ENCODE results near the gene ZNF438.

Gene ZNF438

DNA sequence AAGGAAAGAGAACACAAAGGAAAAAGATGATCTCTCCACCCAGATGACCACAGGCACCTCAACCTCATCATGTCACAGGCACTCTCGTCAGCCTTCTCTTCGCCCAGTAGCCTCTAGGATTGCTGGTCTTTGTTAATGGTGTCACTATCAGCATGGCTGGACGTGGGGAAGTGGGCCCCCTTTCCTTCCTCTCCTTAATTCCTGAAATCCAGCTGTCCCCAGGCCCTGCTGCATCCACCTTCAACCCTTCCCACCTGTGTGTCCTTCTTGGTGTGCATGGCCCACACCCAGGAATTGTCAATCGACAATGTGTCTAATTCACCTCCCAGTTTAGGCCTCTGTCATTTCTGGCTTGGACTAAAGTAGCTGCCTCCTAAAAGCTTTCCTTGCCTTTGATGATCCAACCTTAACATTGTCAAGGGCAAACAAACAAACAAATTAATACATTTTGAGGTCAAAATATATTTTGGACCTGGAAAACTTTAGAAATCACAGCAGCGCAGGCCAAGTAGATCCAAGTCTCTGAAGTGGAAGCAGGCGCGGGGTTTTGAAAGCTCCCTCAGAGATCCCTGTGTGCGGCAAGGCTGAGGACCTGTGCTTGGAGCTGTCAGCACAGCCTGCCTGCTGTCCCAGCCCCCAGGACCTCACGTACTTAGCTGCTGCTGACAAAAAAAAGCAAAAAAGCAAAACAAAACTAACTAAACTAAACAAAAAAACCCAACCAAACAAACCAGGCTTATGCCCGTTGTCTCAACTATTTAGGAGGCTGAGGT, 208.8 kb downstream of the ZNF438 start:
- TF ChIP-seq, protein P1, sequence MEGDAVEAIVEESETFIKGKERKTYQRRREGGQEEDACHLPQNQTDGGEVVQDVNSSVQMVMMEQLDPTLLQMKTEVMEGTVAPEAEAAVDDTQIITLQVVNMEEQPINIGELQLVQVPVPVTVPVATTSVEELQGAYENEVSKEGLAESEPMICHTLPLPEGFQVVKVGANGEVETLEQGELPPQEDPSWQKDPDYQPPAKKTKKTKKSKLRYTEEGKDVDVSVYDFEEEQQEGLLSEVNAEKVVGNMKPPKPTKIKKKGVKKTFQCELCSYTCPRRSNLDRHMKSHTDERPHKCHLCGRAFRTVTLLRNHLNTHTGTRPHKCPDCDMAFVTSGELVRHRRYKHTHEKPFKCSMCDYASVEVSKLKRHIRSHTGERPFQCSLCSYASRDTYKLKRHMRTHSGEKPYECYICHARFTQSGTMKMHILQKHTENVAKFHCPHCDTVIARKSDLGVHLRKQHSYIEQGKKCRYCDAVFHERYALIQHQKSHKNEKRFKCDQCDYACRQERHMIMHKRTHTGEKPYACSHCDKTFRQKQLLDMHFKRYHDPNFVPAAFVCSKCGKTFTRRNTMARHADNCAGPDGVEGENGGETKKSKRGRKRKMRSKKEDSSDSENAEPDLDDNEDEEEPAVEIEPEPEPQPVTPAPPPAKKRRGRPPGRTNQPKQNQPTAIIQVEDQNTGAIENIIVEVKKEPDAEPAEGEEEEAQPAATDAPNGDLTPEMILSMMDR (IDR thresholded peaks at IDR 0.05; ENCODE audit: low read depth, low read length): no peak
- no peak for DNase-seq (ENCODE audit: extremely low read depth, low read depth)

DNA sequence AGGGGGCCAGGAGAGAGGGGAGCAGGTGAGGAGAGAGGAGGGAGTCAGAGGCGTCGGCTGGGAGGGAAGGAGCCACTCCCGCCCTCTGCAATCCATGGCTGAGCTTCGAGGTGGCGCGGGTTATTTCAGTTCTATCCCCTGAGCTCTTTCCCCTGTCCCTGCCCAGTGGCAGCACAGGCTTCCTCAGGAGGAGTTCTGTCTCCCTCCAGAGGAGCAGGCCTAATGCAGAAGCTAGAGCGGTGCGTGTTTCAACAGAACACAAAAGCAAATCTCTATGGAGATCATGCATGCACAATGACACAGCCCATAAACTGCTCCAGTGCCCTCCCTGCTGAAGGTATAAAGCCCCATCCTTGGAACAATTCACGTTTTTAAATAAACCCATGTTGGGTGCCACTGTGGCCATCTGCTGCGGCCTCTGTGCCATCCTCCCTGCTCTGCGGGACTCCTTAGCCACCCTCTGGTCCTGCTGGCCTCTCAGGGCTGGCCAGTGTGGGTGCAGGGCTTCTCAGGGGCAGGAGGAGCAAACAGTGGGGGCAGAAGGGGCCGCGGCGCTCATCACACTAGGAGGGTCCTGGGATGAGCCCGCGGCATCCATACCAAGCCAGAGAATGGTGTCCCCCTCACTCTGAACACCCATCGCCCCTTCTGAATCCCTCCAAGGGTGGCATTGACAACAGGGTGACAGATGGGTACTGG, 209.5 kb downstream of the ZNF438 start:
- TF ChIP-seq, protein P1 (IDR thresholded peaks at IDR 0.05; ENCODE audit: low read depth, low read length): peak; percentile 14
- DNase-seq (ENCODE audit: extremely low read depth, low read depth): no peak

DNA sequence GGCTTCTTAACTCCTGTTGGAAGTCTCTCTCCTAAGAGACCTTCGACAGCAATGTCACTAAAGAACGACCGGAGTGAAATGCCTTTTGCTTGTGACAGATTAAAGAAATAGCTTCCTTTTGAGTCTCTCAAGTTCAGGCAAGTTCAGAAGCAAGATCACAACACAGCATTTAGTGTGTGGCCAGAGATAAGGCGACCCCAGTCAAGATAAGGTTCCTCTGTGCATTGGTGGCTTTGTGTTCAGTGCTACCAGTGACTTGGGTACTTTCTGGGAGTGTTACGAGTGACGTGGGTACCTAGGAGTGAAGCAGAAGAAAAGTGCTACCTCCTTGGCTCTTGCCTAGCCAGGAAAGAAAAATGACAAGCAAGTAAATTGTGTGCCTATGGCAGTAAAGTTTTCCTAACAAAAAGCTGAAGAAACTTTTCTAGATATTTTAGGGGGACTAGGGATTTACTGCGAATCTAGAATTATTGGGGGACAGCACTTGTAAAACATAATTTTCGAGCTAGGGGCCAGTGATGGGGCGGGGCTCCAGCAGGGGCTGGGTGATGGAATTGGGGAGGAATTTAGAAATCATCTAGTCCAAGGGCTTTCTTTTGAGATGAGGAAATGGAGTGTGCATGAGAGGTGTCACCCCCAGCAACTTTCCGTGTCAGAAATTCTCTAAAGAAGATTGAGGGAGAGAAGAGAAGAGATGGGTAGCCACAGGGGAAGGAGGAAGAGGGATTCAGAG, 210.2 kb downstream of the ZNF438 start:
- TF ChIP-seq, protein P1 (IDR thresholded peaks at IDR 0.05; ENCODE audit: low read depth, low read length): no peak
- DNase-seq (ENCODE audit: extremely low read depth, low read depth): no peak

DNA sequence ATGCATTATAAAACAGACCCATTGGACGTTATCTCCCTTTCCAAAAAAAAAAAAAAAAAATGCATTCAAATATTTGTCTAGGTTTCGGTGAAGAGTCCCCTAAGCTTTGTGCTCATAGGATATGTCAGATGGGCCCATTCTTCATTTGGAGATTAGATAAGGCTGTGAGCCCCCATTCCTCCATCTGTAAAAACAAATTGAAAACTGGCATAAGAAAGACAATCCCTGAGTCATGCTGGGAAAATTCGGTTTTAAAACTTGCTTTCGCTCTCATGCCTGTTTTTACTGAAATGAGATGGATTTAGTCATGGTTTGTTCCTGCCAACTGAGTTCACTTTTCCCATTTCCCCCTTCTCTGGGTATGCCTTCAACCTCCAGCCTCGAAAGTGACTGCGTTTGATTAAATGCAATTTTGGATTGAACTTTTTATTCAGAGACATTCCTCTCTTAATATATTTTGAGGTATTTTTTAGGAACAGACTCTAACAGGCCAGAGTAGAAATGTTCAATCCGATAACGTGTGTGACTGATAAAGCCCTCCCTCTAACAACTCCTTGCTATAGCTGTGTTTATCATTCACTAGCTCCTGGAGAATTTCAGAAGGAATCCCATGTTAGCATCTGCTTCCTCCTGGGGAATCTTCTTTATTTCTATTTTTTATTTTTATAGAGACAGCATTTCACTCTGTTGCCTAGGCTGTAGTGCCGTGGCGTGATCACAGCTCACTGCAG, 211.2 kb downstream of the ZNF438 start:
- TF ChIP-seq, protein P1 (IDR thresholded peaks at IDR 0.05; ENCODE audit: low read depth, low read length): no peak
- no peak for DNase-seq (ENCODE audit: extremely low read depth, low read depth)

DNA sequence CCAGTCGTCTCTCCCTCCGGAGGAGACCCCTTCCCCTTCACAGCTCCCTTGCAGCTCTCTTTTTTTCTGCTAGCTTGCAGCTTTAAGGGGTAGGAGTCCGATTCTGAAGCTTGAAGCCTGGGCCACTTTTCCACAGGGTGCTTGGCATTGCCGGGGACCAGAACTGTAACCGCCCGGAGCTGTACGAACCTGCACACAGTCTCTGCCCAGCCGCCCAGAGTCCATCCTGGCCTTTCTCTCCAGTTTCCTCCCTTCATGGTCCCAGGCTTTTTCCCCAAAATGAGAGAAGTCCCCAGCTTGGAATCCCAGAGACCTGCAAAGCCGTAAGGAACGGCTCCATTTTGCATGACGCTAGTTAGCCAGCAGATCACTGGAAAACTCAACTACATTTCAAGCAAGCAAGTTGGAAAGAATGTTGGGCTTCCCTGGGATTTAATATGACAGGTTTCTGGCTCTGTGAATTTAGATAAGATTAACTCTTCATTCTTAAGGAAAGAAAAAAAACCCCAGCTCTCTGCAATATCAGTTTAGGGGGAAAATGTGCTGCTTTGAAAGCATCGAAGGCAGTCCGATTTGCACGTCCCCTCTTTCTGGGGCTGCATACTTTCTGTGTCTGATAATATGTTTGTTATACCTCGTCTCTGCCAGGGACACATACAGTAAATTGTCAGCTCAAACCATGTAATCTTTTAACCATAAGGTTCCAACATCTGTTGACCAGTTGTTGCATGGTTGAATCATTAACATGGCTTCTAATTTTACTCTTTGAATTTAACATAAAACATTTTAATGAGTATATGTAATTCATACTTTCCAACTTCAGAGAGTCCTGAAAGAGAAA, 212.1 kb downstream of the ZNF438 start:
- no peak for DNase-seq (ENCODE audit: extremely low read depth, low read depth)
- TF ChIP-seq, protein P1 (IDR thresholded peaks at IDR 0.05; ENCODE audit: low read depth, low read length): no peak

DNA sequence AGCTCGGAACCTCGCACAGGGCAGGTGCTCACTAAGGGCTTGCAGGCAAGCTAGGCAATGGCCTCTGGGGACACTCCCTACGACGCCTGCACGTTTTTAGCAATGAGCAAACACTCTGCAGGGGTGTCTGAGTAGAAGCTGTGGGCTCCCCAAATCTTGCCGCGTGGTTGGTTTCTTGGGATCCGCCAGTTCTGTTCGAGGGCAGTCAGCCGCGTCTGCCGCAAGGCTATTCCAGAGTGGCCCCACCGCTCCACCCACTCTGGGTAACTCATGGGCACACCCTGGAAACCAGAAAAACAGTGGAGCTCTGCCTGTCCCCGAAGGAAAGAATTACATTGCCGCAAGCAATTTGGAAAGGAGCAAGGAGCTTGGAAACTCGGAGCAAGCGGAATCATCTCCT, 212.8 kb downstream of the ZNF438 start:
- TF ChIP-seq, protein P1 (IDR thresholded peaks at IDR 0.05; ENCODE audit: low read depth, low read length): no peak
- no peak for DNase-seq (ENCODE audit: extremely low read depth, low read depth)
